IMR-90 (cell line): ENCODE results near the gene RFX2. TPM values are rescaled to one million over a fixed set of nuclear protein-coding genes. Genes with fewer than 3 reads are reported as not detected.

ENCODE experiments used
- ATAC-seq: fragments of 200-7000 bp; cut with Tn5 transposase; 2 replicates; pipeline ENCODE4 v1.9.1; 2020; ENCODE audit warnings: low read depth, mild to moderate bottlenecking, moderate library complexity
- BruUV-seq: library from RNA; stranded (reverse); fragments of 400-500 nt; replicated peaks from 2 replicates; lab custom pipeline; 2021; lab: Mats Ljungman, UMichigan
- CTCF ChIA-PET: fragments of 300-600 bp; formaldehyde crosslinking; extraction: SDS; loops from one replicate; lab custom pipeline; 2021; ENCODE audit warnings: antibody characterized with exemption; lab: Yijun Ruan, JAX
- POLR2A ChIA-PET: fragments of 300-600 bp; sonication (Branson Sonifier 250); formaldehyde crosslinking; loops from one replicate; lab custom pipeline; 2022; ENCODE audit warnings: antibody characterized with exemption; ENCODE audit not compliant: unreplicated experiment; lab: Charles Lee
- DNase-seq: peaks from one replicate; pipeline ENCODE4 v3.0.0; 2013
- H2AFZ ChIP-seq: replicated peaks from 2 replicates; pipeline ENCODE3; 2013; ENCODE audit warnings: low read length, mild to moderate bottlenecking; ENCODE audit not compliant: poor library complexity
- H2AK5ac ChIP-seq: 2 replicates; pipeline ENCODE4 v1.6.1; 2013; ENCODE audit warnings: low read depth, low read length, inconsistent platforms
- H2AK9ac ChIP-seq: replicated peaks from 2 replicates; pipeline ENCODE3; 2013; ENCODE audit warnings: mild to moderate bottlenecking, low read depth, low read length, moderate library complexity; ENCODE audit not compliant: poor library complexity
- H2BK120ac ChIP-seq: 2 replicates; pipeline ENCODE4 v1.6.1; 2013; ENCODE audit warnings: low read depth, low read length, inconsistent platforms
- H2BK15ac ChIP-seq: 3 replicates; pipeline ENCODE4 v1.6.1; 2013; ENCODE audit warnings: low read depth, low read length, inconsistent platforms
- H2BK20ac ChIP-seq: 2 replicates; pipeline ENCODE4 v1.6.1; 2013; ENCODE audit warnings: low read depth, mild to moderate bottlenecking, inconsistent platforms, low read length, moderate library complexity
- H2BK5ac ChIP-seq: 2 replicates; pipeline ENCODE4 v1.6.1; 2013; ENCODE audit warnings: mild to moderate bottlenecking, low read depth, low read length, inconsistent platforms; ENCODE audit not compliant: poor library complexity, severe bottlenecking
- H3K14ac ChIP-seq: replicated peaks from 2 replicates; pipeline ENCODE4 v1.6.1; 2013; ENCODE audit warnings: low read depth, low read length, inconsistent platforms
- H3K18ac ChIP-seq: 2 replicates; pipeline ENCODE4 v1.6.1; 2013; ENCODE audit warnings: low read depth, low read length, control low read depth
- H3K23ac ChIP-seq: 2 replicates; pipeline ENCODE4 v1.6.1; 2013; ENCODE audit warnings: low read depth, low read length, inconsistent platforms
- H3K27ac ChIP-seq: 2 replicates; pipeline ENCODE4 v1.5.1; 2013; ENCODE audit warnings: mild to moderate bottlenecking, control low read depth, low read length; ENCODE audit not compliant: insufficient read depth
- H3K27me3 ChIP-seq: 2 replicates; pipeline ENCODE4 v1.6.1; 2013; ENCODE audit warnings: low read length; ENCODE audit not compliant: control insufficient read depth, insufficient read depth
- H3K36me3 ChIP-seq: 2 replicates; pipeline ENCODE4 v1.6.1; 2013; ENCODE audit warnings: low read length, mixed read lengths; ENCODE audit not compliant: control insufficient read depth, insufficient read depth
- H3K4ac ChIP-seq: 2 replicates; pipeline ENCODE4 v1.6.1; 2013; ENCODE audit warnings: low read depth, low read length, inconsistent platforms
- H3K4me1 ChIP-seq: 2 replicates; pipeline ENCODE4 v1.6.1; 2013; ENCODE audit warnings: low read length, mixed read lengths; ENCODE audit not compliant: control insufficient read depth, insufficient read depth
- H3K4me2 ChIP-seq: 2 replicates; pipeline ENCODE4 v1.6.1; 2013; ENCODE audit warnings: low read depth, mild to moderate bottlenecking, control low read depth, low read length, moderate library complexity
- H3K4me3 ChIP-seq: 2 replicates; pipeline ENCODE4 v1.5.1; 2013; ENCODE audit warnings: low read depth, mild to moderate bottlenecking, control low read depth, low read length, moderate library complexity; ENCODE audit not compliant: insufficient read depth
- H3K56ac ChIP-seq: 2 replicates; pipeline ENCODE4 v1.6.1; 2013; ENCODE audit warnings: low read length, inconsistent platforms; ENCODE audit not compliant: insufficient read depth; ENCODE audit errors: extremely low read depth
- H3K79me1 ChIP-seq, 2 experiments: 2 replicates each; pipeline ENCODE4 v1.6.1; 2013; ENCODE audit warnings: low read length in 2 of 2, inconsistent platforms in 1 of 2, low read depth in 1 of 2
- H3K9ac ChIP-seq: 2 replicates; pipeline ENCODE4 v1.6.1; 2013; ENCODE audit warnings: low read depth, low read length, control low read depth
- H3K9me1 ChIP-seq: 2 replicates; pipeline ENCODE4 v1.6.1; 2013; ENCODE audit warnings: low read length, inconsistent platforms; ENCODE audit not compliant: insufficient read depth
- H3K9me3 ChIP-seq: 2 replicates; pipeline ENCODE4 v1.6.1; 2013; ENCODE audit warnings: low read length; ENCODE audit not compliant: control insufficient read depth, insufficient read depth
- H4K20me1 ChIP-seq: 2 replicates; pipeline ENCODE4 v1.6.1; 2013; ENCODE audit warnings: low read length, inconsistent platforms; ENCODE audit not compliant: insufficient read depth
- H4K5ac ChIP-seq: 2 replicates; pipeline ENCODE4 v1.6.1; 2013; ENCODE audit warnings: mild to moderate bottlenecking, low read depth, low read length, control low read depth
- H4K8ac ChIP-seq, 2 experiments: 2 replicates each; pipeline ENCODE4 v1.6.1; 2013; ENCODE audit warnings: low read depth in 2 of 2, low read length in 2 of 2, control low read depth in 1 of 2, inconsistent platforms in 1 of 2
- H4K91ac ChIP-seq: 2 replicates; pipeline ENCODE4 v1.6.1; 2013; ENCODE audit warnings: low read depth, low read length, inconsistent platforms; ENCODE audit not compliant: insufficient read depth
- BHLHE40 ChIP-seq: fragments of 150-350 bp; IDR thresholded peaks from 2 replicates; pipeline ENCODE4 v1.6.1; 2016; ENCODE audit warnings: mild to moderate bottlenecking, low read depth, low read length
- CHD1 ChIP-seq: IDR thresholded peaks from 2 replicates; pipeline ENCODE4 v1.6.1; 2012; ENCODE audit warnings: low read depth, low read length, improper control_type of control experiment
- FOS ChIP-seq: fragments of 150-350 bp; IDR thresholded peaks from 2 replicates; pipeline ENCODE4 v1.6.1; 2016; ENCODE audit warnings: low read depth, low read length
- MAFK ChIP-seq: IDR thresholded peaks from 2 replicates; pipeline ENCODE4 v1.6.1; 2012; ENCODE audit warnings: low read depth, low read length, improper control_type of control experiment
- MAZ ChIP-seq: IDR thresholded peaks from 2 replicates; pipeline ENCODE4 v1.6.1; 2012; ENCODE audit warnings: low read depth, mild to moderate bottlenecking, low read length, improper control_type of control experiment, moderate library complexity, borderline replicate concordance
- MXI1 ChIP-seq: IDR thresholded peaks from 2 replicates; pipeline ENCODE4 v1.6.1; 2012; ENCODE audit warnings: low read depth, mild to moderate bottlenecking, low read length, moderate library complexity, borderline replicate concordance
- NFE2L2 ChIP-seq: fragments of 150-350 bp; IDR thresholded peaks from 2 replicates; pipeline ENCODE4 v1.6.1; 2016; ENCODE audit warnings: low read depth, mild to moderate bottlenecking, low read length
- POLR2A ChIP-seq: IDR thresholded peaks from 2 replicates; pipeline ENCODE4 v1.6.1; 2012; ENCODE audit warnings: mild to moderate bottlenecking, low read depth, low read length
- WGBS, 2 experiments: methylation state at CpG; one replicate each; pipeline versions ENCODE4 v1.1.5 to v1.1.7; 2013; ENCODE audit warnings: missing lambda C conversion rate in 2 of 2; ENCODE audit not compliant: insufficient read length in 1 of 2; ENCODE audit errors: extremely low coverage in 2 of 2; 5-methylcytosine and 5-hydroxymethylcytosine counted together
- dilution Hi-C: fragments of 300-500 bp; cut with HindIII; formaldehyde crosslinking; loops from one replicate; pipeline ENCODE4 v1.14.3; 2018; ENCODE audit warnings: low sequenced_read_pairs; ENCODE audit not compliant: unreplicated experiment
- in situ Hi-C: fragments of 300-500 bp; cut with MboI; formaldehyde crosslinking; loops from 3 replicates; pipeline ENCODE4 v1.14.3; 2019; ENCODE audit warnings: low sequenced_read_pairs, inconsistent platforms, mixed read lengths
- intact Hi-C: fragments of 100-400 bp; cut with micrococcal nuclease; formaldehyde crosslinking; loops from 2 replicates; pipeline ENCODE4 v1.10.0; 2022
- polyA plus RNA-seq, 3 experiments: library from polyadenylated mRNA; depleted of rRNA; stranded (reverse); fragments of >200 nt; gene quantifications; 2 replicates each; pipeline ENCODE4 v1.2.3, GENCODE V29; 2012; ENCODE audit warnings: low replicate concordance in 1 of 3
- total RNA-seq: library from RNA; depleted of rRNA; stranded (reverse); fragments of >200 nt; gene quantifications from 2 replicates; pipeline ENCODE4 v1.2.3, GENCODE V29; 2012
- TF ChIP-seq, protein P1 (sequence below): fragments of 150-350 bp; IDR thresholded peaks from 2 replicates; pipeline ENCODE4 v1.6.1; 2017; ENCODE audit warnings: mild to moderate bottlenecking, antibody characterized with exemption, low read length, low read depth

Gene RFX2
- total and polyA plus RNA-seq, 2 of the 4 experiments (the other 2 are of a cell fraction) = 2.2 to 4.9 TPM

DNA sequence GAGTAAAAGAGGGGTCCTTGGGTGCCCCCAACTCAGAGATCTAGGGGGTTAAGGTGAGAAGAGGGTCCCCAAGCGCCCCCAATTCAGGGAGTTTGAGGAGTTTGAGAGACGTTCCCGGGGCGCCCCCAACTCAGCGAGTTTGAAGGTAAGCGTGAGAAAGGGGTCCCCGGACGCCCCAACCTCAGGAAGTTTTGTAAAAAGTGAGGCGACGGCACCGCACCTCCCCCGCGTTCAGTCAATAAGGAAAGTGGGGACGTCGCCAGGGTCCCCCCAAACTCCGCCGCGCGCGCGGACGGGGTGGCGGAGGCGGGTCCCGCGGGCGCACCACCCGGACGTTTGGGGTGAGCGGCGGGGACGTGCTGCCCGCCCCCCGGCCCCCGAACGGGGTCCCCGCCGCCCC, 353 bp downstream of the RFX2 start:
- intact Hi-C loops (loop anchor here (5.0 kb wide), 2 partner anchors 63 to 123 kb away; no protein-coding TSS in a partner anchor), in situ Hi-C loops (no loop called here), dilution Hi-C loops (no loop called here)
- peak overlapping the region; percentile 64 for H3K4me3 ChIP-seq
- no peak overlapping the region for H4K91ac ChIP-seq
- WGBS, 2 experiments = 0% methylated on average over 7 of the region's 38 CpGs; no CpG with 5 or more reads in 1 of the 2 experiments
- H2AK5ac ChIP-seq = no peak overlapping the region; the same call in 1 of the 2 replicates
- CTCF ChIA-PET = no interaction called here
- ATAC-seq (no peak), DNase-seq (no peak)
- POLR2A ChIA-PET = no interaction called here
- H3K27ac ChIP-seq = no peak overlapping the region
- no peak overlapping the region for H2BK120ac ChIP-seq
- H3K9ac ChIP-seq = peak overlapping the region; percentile 88; the same call in 1 of the 2 replicates
- no peak overlapping the region for H3K4ac ChIP-seq
- H3K9me1 ChIP-seq = no peaks in the 10 kb centered on the region; the same call in 1 of the 2 replicates
- no peak overlapping the region for H4K5ac ChIP-seq
- TF ChIP-seq NFE2L2 (no peak), CHD1 (no peak), MXI1 (no peak), MAZ (no peak), FOS (no peak), POLR2A (no peak), MAFK (no peak), BHLHE40 (no peak)
- TF ChIP-seq, protein P1, sequence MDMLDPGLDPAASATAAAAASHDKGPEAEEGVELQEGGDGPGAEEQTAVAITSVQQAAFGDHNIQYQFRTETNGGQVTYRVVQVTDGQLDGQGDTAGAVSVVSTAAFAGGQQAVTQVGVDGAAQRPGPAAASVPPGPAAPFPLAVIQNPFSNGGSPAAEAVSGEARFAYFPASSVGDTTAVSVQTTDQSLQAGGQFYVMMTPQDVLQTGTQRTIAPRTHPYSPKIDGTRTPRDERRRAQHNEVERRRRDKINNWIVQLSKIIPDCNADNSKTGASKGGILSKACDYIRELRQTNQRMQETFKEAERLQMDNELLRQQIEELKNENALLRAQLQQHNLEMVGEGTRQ = no peak
- H3K14ac ChIP-seq = no peak overlapping the region
- H3K18ac ChIP-seq = no peak overlapping the region
- no peaks in the 10 kb centered on the region for H3K27me3 ChIP-seq
- no peak overlapping the region for H2BK20ac ChIP-seq
- no peaks in the 10 kb centered on the region for H3K9me3 ChIP-seq
- H2AK9ac ChIP-seq = peak overlapping the region; percentile 92
- peaks cover 4% of the 10 kb centered on the region; the same call in 1 of the 2 replicates for H3K4me1 ChIP-seq
- H3K4me2 ChIP-seq = peak overlapping the region; percentile 99
- no peak overlapping the region for H3K56ac ChIP-seq
- H3K79me1 ChIP-seq = peaks cover 4 to 16% of the 10 kb centered on the region in 2 experiments
- H4K20me1 ChIP-seq = no peaks in the 10 kb centered on the region
- no TSS peak for BruUV-seq
- no peaks in the 10 kb centered on the region for H3K36me3 ChIP-seq
- peak overlapping the region; percentile 89 for H2AFZ ChIP-seq
- no peak overlapping the region for H2BK5ac ChIP-seq
- H2BK15ac ChIP-seq = no peak overlapping the region
- H3K23ac ChIP-seq = peak overlapping the region; percentile 37; the same call in 1 of the 2 replicates
- no peak overlapping the region for H4K8ac ChIP-seq
